NCI-H748 (cell line): ENCODE results near the gene NRSN1.

Experiments used
- DNase-seq: peaks from one replicate; lab custom pipeline; 2025; ENCODE audit not compliant: unreplicated experiment; lab: John Stamatoyannopoulos, UW

NRSN1 gene, protein sequence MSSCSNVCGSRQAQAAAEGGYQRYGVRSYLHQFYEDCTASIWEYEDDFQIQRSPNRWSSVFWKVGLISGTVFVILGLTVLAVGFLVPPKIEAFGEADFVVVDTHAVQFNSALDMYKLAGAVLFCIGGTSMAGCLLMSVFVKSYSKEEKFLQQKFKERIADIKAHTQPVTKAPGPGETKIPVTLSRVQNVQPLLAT

DNA sequence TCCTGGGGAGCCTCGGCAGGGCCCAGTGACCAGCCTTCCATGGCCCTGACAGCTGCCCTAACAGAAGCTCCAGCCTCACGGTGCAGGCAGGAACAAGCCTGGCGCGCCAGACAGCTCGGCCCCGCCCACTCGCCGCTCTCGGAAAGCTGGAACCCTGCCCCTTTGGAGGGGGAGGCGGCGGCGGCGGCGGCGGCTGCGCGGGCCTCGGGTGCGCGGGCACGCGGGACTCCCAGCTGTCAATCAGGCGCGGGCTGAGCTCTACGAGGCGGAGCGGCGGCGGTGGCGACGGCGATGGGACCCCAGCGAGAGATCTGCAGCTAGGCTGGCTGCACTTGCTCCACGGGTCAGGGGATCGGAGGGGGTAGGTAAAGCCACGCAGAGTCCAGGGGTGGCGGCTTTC lies at the start of gene NRSN1:
NRSN1 (plus strand) TSS at position 236 of the 400 bp plus-strand sequence. CDS start 8,113 bp downstream, outside the sequence.
- DNase-seq: peak; percentile 91

DNA sequence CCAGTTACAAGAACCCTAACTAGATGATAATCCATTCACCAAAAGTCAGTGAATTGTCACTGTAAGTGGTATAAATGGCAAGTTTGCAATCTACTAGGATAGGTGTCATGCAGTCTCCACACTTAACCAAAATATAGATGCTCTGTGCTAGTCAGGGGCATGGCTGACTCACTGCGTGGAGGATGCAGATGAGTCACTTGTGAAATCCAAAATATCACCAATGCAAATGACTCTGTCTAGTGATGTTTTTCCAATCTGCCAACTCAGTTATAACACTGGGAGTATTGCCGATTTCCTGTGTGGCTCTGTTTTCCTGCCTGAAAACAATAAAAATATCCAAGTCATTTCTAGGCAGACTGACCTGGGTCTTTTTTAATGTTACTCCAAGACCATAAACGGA lies 47.8 kb upstream of the NRSN1 start:
- DNase-seq: no peak

DNA sequence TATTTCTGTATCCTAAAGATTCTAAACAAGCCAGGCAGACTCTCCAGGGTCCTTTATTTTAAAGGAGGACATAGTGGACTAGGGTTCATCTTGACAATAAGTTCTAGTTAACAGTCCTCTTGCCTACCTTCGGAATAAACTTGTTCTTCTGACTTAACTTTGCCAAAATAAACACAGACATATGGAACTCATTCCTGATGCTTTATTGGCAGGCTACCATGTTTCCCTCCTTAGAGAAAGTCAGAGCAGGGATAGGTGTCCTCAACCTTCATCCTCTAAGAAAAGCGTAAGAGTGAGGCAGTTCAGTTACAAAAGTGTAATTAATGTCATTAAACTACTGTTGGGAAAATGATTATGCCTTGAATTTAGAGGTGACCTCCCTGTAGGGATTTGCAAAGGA lies 46.9 kb upstream of the NRSN1 start:
- no peak for DNase-seq

DNA sequence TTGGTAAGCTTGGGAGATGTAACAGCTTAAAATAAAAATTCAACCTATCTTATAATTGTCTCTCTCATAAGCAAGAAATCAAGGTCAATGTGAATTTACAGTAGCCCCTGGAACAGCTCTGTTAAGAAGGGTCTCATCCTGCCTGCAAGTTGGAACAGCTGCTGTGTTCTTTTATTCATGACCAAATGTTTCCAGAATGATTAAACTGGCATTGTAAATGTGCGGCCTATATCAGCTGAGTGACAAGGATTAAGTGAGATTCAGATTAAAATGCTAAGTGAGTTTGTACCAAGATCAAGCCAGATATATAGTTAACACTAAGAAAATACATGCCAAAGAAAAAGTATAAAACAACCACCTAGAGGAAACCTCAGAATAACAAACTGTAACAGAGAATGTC lies 45.3 kb upstream of the NRSN1 start:
- no peak for DNase-seq

DNA sequence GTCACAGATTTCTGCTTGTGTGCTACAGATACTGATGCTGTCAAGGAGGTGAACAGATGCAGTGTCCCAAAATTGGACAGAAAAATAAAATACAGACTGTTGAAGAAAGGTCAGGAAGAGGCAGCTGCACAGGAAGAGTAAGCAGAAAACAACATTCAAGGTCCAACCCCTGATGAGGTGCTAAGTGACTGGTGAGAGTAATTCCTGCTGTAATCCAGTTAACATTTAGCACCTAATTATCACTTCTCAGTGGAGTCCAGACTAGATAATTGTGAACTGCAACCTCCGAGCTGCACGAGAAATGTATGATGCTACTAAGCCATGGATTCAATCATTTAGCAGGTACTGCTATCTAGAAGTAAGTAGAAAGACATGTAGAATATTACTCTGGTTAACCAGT lies 36.3 kb upstream of the NRSN1 start:
- DNase-seq: no peak

DNA sequence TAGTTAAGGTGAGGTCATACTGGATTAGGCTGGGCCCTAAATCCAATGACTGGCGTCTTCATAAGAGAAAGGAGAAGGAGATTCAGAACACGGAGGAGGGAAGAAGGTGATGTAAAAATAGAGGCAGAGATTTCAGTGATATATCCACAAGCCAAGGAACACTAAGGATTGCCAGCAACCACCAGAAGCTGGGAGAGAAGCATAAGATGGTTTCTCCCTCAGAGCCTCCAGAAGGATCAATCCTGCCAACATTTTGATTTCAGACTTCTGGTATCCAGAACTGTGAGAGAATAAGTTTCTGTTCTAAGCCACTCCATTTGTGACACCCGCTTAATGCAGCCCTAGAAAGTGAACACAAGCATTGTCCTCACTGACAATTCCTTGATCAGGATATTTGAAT lies 33.6 kb upstream of the NRSN1 start:
- no peak for DNase-seq

DNA sequence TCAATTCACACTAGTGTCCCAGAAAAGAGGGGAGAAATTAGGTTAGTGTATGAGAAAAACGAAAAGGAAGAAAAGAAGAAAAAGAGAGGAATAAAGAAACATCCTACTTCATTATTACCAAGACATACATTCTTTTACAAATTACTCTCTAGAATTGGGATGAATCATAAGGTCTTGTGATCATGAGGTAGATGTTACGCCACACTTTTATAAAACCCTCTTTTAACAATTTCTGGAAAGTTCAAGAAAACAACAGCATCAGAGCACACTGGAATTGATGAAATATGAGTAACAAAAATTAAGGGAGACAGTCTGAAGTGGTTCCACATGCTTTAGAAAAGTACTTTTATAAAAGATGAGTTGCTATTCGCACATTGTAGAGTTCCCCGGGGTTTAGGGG lies 32.6 kb upstream of the NRSN1 start:
- no peak for DNase-seq

DNA sequence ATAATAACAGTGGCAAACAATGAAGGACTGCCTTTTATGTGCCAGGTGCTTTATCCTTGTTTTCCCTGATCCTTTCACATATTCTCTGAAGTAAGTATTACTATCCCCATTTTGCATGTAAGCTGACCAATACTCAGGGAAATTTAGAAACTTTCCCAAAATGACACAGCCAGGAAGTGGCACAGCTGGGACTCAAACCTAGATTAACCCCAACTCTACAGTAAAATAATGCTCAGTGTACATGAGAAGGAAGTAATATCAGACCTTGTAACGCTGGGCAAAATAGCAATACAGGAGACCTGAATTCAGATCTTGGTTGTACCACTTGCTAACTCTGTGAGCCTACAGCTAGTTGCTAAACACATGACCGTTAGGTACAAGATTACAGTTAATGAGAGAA lies 26.8 kb upstream of the NRSN1 start:
- no peak for DNase-seq

DNA sequence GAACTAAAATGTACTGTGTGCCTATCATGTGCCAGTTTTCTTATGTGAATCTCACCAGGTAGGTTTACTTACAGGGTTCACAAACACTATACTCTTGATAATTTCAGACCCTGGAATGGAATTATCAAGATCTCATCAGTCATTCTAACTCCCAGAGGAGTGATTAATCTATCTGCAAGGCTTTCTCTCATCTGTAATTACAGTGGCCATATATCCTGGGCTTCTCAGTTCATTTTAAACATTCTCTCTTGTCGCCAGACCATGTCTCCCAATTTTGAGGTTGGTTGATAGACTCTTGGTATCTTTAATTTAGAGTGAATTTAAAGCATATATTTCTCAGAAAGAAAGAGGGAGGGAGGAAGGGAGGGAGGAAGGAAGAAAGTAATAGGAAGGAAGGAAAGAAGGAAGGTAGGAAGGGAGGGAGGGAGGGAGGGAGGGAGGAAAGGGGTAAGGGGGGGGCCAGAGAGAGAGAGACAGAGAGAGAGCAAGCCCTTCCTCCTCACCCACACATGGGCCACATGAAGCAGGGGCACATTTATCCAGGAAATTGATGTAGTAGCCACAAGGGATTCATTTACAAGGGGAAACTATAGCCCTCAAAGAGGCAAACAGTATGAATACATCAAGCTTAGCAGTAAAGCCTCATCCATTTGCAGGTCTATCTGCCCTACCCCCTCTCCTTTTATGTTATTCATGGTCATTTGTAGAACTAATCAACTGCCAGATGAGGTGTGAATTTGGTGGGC lies 25.8 kb upstream of the NRSN1 start:
- DNase-seq: no peak

DNA sequence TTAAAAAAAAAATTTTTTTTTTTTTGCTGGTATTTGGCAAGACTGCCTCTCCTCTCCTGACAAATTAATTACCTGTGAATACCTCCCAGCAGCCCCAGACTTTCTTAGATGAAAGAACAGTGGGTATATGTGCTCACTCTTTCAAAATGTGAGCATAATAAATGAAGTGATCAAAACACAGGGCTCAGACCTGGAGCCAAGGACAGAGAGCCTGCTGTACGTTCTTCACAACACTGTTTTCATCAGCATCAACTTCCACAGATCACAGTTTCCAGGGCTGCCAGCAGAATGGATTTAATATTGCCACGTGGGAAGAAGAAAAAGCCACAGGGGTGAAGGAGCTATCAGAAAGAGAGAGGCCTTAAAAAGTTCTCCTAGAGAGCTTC lies 25.3 kb upstream of the NRSN1 start:
- no peak for DNase-seq

DNA sequence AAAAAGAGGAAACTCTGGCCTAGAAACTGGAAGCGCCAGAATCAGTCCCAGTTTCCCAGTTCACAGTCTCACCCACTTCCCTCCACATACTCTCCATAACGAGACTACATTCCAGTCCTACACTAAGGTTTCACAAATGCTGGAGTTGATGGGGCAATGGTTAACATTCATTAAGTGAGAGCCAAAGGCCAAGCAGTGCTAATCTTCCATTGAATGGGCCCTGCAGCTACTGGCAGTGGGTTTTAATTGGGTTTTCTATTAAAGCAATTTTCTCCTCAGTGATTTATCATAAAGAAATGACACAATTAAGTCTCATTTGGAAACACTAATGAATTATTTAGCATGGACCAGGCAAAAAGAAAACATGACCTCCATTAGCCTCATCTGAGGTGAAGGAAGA lies 20.8 kb upstream of the NRSN1 start:
- no peak for DNase-seq

DNA sequence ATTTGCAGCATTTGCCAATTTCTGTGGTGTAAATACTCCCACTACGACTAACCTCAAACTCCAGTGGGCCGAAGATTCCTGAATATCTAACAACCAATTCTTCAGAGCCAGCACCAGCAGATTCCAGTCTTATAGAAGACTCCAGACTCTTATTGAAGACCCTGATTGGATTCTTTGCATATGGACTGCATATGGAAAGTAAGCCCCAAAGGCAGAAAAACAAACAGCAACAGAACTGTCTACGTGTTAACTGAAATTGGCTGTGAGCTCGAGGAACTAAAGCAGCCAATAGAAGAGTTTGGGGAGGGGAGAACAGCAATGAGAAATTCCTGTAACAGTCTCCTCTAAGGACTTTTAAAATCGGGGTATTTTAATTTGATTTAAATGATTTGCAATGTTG lies 19.7 kb upstream of the NRSN1 start:
- DNase-seq: no peak

DNA sequence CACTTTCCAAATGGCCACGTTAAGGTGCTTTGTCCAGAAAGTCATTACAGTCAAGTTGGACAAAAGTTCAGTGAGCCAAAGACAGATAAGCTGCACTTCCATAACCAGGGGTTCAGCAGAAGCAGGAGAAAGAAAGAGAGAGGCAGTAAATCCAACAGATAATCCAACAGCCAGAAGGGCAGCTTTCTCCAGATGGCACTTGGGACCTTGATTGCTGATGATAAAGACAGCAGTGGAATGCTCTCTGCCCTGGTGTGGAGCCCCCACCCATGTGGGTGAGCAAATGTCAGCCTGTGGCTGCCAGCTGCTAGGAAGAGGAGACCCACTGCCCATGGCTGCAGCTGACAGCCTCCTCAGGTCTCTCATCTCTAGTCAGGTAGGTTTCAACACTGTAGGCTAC lies 18.7 kb upstream of the NRSN1 start:
- no peak for DNase-seq

DNA sequence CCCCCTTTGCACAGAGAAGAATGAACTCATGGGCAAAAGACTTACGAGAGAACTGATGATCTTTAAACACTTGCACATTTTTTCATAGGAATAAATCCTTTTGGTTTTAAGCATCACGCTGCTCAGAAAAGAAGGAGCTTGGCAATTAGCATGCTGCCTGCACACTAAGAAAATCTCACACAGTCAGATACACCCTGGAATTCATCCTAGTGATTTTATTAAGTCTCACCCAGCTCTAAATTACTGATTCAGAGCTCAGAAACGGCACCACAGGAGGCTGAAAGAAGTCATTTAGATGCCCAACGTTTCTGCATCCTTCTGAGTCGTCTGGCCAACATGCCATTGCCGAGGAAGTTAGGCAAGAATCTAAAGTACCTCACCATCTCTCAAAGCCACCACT lies 18.0 kb upstream of the NRSN1 start:
- no peak for DNase-seq

DNA sequence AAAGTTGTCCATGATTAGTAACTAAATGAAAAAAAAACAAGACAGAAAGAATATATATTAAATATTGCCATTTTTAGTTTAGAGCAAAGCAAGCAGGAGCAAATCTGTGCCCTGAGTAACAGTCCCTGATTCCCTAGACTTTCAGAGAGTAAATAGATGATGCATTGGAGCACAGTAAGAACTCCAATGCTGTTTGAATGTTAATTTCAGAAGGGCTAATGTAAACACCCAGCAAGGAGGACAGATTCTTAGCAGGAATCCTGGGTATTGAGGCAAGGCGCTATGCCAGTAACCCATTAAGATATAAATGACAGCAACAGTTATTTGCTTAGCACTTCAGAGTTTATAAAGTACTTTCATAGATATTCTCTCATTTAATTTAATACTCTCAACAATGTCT lies 15.6 kb upstream of the NRSN1 start:
- DNase-seq: no peak

DNA sequence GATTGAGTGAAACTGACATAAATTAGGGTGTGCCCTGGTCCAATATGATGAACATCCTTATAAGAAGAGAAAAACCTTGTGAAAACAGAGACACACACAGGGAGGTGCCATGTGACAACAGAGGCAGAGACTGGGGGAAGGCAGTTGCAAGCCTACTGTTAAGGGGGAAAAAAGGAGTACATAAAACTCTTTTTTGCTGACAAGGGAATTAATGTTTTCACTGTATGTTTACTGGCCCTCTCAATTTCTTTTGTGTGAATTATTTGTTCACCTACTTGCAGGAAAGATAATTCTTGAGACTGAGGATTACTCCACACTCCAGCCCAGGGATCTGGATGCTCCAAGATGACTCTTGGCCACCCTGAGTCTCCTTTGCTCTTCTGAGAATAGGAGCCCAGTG lies 12.1 kb upstream of the NRSN1 start:
- DNase-seq: no peak

DNA sequence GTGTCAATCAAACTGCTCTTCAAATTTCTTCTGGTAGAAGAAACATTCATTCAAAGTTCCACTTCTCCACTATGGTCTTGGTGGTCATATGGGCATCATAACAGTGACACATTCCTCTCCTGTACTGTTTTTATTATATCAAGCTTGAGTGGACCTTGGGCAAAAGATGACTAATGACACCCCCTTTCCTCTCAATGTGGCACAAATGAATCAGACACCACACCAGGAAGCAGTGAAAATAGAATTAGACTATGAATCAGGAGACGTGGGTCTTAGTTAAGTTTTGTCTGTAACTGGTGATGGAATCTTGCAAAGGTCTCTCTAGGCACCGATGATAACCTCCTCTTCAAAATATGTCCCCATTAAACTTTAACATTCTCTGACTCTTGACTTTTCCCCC lies 9.0 kb upstream of the NRSN1 start:
- no peak for DNase-seq

DNA sequence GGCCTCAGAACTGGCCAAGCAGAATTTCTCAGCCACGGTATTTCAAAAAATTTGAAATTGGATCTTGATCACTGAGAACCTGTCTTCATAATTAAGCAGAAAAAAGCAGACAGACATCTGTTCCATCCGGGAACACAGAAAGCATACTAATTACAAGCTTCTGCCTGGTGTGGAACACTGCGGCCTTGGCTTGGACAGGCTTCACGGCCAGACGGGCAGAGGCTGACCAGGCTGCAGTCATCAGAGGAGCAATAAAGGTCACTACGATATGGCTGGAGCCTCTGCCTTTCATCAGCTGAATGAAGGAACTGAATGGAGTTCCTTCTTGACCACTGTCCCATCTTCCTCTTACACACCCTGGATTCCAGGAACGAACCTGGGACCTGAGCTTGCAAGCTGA lies 3.9 kb upstream of the NRSN1 start:
- DNase-seq: no peak

DNA sequence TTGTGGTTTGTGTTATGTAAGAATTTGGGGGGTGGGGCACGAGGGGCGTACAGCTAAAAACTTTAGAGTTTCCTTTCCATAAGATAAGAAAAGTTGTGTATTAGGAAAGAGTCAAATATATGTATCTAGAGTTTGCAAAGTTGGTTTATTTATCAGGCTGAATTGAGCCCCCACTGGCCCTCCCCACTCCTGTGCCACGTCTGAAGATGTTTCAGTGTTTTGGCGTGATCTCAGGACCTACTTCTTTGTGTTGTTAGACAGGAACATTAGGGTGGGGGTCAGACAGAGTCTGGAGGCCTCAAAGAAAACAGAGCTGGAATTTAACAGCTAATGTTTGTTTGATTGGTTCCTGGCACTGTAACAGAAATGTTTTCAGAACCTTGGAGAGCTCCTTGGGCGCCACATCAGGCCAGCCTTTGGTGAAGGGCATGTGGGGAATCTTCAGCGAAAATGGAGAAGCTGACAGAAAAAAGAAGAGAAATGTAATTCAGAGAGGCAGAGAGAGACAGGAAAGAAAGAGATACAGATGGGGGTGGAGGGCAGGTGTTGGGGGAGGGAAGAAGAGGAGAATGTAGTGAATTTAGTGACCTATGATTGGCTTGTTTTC lies 674 bp downstream of the NRSN1 start:
- DNase-seq: no peak

DNA sequence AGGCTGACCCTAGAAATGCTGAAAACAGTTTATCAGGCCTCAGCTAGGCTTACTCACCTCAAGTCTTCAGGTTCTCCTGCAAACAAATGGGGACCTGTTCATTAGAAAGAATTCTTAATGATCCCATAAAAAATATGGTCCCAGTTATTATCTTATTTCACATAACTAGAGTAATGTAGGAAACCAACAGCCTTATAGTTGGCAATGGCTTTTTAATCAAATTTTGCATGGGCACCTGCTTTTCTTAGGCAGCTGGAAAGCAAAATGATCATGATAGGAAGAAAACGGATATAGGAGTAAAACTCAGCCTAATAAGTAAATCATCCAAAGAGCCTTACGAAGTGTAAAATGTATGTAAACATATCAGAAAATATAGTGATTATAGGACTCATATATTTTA lies 1.3 kb downstream of the NRSN1 start:
- DNase-seq: no peak

DNA sequence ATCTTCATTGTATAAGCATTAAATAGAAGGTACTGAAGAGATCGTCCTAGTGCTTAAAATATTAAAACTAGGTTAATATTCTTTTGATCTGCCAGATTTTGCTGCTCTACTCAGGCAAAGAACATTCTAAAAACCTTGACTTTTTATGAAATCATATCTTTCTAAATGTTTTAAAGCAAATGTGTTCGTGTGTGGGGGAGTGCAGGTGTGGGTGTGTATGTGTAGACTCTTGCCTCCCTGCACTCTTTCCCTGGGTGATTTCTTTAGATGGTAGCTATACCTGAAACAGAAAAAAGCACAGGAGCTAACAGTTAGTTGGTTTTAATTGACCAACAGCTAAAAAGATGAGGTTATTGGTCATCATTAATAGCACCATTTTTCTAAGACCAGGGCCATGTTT lies 5.7 kb downstream of the NRSN1 start:
- DNase-seq: no peak

DNA sequence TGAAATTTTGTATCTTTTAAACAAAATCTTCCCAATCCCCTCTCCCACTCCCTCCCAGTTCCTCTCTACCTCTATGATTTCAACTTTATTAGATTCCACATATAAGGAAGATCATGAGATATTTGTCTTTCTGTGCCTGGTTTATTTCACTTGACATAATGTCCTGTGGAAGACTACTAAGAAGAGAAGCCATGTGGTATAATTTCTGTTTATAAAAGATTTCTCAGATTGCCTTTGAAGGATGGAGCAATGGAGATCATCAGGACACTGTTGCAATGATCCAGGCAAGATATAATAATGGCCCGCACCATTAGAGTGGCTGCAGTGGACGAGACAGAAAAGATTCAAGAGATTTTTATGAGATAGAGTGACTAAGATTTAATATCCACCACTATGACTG lies 13.1 kb downstream of the NRSN1 start:
- no peak for DNase-seq

DNA sequence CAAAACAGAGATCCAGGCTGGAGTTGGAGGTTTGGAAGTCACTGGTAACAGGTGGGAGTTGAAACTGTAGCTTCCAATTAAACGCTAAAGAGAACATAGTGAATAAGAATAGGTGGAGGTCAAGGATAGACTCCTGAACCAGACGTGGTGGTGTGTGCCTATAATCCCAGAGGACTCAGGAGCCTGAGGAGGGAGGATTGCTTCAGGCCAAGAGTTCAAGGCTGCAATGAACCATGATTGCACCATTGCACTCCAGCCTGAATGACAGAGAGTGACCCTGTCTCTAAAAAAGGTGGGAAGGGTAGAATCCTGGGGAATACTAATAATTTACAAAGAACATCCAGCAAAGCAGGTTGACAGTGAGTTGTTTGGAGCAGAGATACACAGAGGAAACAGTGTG lies 13.6 kb downstream of the NRSN1 start:
- no peak for DNase-seq
